GM19043 (cell line): Measurements from ENCODE around the gene NMUR2.

Experiments
- ATAC-seq: cut with Tn5 transposase; IDR thresholded peaks from one replicate; pipeline ENCODE4 v1.9.1; 2021; ENCODE audit warnings: low read depth; ENCODE audit not compliant: unreplicated experiment

NMUR2 gene, protein sequence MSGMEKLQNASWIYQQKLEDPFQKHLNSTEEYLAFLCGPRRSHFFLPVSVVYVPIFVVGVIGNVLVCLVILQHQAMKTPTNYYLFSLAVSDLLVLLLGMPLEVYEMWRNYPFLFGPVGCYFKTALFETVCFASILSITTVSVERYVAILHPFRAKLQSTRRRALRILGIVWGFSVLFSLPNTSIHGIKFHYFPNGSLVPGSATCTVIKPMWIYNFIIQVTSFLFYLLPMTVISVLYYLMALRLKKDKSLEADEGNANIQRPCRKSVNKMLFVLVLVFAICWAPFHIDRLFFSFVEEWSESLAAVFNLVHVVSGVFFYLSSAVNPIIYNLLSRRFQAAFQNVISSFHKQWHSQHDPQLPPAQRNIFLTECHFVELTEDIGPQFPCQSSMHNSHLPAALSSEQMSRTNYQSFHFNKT

DNA sequence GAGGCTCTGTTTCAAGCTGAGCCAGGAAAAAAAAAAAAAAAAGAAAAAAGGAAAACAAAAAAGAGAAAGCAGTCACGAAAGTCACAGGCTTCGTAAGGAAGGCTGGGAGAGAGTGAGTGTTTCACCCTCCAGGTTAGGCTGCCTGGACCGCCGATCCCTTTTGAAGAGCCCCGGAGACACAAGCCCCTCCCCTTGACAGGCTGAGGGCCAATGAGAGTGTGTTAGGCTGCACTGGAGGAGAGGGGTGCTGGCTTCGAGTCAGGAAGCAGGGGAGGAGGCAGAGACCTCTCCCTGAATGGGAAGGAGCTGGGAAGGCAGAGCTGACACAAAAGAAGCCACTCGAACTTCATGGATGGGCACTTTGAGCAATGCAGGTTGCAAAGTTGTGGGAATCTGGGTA is at the start of gene NMUR2:
NMUR2 (minus strand) TSS at position 135 of the 400 bp plus-strand sequence. CDS start 166 bp downstream, outside the sequence.
- ATAC-seq, result no peak

DNA sequence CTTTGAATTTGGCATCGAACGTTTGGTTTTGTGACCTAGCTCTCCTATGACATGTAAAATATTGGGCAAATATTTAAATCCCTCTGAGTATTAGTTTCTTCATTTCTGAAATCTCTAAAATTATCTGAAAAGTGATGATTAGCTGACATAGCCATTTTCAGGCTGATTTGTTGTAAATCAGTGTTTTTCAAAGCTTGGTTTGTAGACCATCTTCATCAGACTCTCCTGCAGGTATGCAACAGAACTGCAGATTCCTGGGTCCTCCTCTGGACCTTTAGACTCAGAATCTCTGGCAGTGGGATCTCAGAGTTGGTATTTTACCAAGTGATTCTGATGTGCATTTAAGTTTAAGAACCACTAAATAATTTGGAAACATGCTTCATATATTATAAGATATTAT is 38.9 kb upstream of the NMUR2 start:
- no peak for ATAC-seq

DNA sequence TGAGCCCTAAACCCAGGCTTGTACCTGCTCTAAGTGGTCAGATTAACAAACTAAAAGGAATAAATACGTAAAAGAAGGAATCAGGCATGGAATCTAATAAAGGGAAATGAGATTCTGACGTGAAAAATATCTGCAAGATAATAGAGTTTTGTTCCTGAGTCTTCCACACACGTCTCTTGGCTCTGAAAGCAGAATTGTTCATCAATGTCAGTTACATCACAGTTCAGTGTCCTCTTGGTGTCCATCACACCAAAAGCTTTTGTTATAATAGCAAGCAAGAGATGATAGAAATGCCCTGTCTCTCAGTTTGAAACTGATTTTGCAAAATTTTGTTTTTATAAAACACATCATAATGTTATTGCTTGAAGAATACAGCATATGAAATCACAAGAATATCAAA is 34.7 kb upstream of the NMUR2 start:
- no peak for ATAC-seq

DNA sequence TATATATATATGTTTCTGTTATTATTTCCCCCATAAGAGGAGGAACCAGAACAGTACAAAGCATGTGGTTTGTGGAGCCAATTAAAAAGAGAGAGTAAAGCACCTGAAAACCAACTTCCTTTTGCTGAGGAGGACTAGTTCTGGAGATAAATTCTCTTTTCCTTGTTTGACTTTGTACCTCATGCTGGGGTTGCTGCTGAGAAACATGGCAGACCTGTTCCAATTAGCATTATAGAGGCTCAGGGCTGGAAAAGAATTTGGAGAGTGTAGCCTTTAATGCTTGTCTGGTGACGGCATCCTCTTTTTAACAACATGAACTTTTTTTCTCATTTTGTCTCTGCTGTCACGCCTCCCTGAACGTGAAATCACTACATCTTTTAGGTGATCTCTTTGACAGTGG is 32.8 kb upstream of the NMUR2 start:
- ATAC-seq, result no peak

DNA sequence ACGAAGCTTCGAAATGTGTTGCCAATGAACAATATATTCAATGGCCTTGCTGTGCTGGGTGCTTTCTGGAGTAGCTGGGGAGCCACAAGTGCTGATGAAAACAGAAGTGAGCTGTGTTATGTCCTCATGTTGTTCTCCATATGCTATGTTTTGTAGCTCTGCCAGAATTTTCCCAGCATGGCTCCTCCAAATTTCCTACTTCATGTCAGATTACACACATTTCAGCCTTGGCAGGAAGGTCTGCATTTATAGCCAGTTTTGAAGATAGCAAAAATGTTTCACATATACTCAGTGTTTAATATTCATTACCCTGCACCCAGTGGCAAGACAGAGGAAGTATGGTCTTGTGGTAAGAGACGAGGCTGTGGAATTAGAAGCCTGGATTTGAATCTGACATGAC is 22.6 kb upstream of the NMUR2 start:
- no peak for ATAC-seq

DNA sequence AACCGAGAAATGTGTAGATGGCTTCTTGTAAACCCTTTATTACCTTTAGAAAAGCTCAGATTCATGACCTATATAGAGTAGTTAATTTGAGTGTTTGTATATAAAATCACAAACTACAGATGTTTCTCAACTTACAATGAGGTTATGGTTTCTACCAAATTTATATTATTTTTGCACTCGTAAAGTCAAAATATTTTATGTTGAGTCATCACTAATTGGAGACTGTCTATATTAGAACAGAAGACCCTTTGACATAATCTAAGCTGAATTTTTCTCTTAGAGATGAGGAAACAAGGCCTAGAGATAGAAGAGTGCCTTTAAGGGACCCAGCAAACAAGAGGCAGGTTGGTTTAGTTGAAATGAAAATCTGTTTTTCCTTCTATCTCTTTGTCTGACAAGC is 20.0 kb upstream of the NMUR2 start:
- ATAC-seq, result no peak

DNA sequence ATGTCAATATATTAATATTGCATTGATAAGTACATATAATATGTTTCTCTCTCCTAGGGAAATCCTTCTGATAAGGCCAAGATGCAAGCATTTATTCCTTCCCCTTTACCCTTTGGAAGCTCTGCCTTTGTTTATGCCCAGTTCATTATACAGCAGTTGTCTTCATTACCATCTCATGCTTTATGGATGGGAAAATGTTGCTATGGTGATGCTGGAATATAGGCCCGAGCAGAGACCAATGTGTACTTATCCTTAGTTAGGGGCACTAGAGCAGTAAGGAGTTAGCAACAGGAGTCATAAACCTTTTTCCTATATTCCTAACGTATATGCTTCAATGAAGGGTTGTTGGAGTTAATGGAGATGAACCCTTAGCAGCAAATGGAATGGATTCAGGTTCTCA is 19.4 kb upstream of the NMUR2 start:
- no peak for ATAC-seq

DNA sequence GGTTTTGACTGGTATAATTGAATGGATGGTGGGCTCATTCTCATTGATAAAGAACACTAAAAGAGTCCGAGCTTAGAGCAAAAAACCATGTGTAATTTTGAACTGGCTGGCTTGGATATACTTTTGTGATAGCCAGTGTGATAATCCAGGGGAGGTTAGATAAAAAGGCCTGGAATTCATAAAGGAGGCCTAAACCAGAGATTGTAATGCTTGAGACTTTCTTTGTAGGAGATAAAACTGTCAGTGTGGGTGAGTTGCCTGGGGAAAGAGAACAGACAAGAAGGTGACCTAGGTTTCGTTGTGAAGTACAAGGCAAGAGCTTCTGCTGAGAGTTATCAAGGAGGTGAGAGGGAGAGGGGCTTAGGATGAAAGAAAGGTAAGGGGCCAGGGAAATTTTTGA is 17.0 kb upstream of the NMUR2 start:
- ATAC-seq, result no peak

DNA sequence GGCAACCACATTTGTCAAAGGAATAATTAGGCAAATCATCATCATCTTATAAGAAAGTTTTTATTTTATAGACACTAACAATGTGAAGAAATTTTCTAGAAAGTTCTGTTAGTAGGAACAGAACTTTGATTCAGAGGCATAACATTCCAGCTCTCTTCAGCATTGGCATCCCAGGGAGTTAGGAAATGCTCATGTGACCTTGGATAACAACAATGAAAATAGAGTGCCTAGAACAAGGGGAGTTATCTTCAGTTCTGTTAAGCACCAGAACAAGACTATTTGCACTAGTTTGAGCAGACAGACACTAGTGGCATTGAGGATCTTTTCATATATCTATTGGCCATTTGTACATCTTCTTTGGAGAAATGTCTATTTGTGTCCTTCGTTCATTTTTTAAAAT is 7.0 kb upstream of the NMUR2 start:
- ATAC-seq, result no peak

DNA sequence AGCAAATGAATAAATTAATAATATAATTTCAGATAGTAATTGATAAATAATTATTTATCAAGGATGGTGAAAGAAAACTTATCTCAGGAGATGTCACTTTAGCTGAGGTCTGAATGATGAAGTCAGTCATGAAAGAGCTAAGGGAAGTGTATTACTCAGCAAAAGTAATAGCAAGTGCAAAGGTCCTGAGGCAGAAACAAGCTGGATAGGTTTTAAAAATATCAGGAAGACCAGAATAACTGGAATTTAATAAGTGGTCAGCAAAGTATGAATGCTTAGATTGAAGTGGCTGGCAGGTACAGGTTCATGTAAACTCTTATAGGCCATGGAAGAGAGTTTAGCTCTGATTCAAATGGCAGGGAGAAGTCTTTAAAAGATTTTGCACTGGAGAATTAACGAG is 1.0 kb upstream of the NMUR2 start:
- ATAC-seq, result no peak

DNA sequence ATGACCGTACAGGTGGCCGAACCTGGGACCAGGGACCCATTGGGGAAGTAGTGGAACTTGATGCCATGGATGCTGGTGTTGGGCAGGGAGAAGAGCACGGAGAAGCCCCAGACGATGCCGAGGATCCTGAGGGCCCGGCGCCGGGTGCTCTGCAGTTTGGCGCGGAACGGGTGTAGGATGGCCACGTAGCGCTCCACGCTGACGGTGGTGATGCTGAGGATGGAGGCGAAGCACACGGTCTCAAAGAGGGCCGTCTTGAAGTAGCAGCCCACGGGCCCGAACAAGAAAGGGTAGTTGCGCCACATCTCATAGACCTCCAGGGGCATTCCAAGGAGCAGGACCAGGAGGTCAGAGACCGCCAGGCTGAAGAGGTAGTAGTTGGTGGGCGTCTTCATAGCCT is 585 bp downstream of the NMUR2 start:
- no peak for ATAC-seq

DNA sequence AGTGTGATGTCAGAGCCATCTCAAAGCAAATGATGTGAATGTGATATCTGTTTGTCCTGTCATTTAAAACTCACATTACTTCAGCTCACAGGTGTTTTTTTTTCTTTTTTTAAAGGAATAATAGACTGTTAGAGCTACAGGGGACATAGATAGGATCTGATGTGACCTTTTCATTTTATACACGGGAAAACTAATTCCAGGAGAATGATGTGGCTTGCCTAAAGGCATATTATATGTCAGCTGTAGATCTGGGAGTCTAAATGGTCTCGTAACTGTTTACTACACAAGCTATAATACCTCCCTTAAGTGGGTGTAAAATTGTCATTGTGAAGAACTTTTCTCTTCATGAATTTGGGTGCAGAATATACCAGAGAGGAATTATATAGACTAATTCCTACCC is 2.0 kb downstream of the NMUR2 start:
- ATAC-seq, result no peak

DNA sequence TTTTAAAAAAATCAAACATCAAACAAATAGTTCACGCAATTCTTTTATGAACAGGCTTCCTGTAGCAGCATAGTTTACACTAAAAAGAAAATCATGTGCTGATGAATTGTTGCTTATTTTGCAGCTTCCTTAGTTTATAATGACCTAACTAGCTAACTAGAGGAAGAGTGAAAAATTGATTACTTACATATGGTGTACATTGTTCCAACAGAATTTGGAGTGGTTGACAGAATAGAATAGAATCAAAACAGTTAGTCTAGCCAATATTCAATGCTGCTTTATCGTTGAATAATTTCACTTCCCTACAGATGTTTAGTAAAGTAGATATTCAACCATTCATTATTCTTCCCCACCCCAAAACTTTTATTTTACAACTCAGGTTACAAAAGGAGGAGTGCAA is 4.2 kb downstream of the NMUR2 start:
- no peak for ATAC-seq

DNA sequence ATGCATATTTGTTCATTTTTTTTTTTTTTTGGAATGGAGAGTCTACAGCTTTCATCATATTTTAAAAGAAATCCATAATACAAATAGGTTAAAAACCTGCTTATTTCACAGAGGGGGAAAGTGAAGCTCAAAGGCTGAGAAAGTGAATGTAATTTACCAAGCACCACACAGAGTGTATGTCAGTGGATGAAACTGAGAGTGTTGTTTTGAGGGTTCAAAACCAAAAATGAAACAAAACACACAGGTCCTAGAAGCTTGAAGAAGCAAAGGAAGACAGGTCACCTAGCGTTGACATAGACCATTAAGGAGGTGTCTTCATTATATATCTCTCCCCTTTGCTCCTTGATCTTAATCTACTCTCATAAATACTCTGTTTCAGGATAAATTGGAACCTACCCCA is 7.5 kb downstream of the NMUR2 start:
- peak; percentile 79 for ATAC-seq

DNA sequence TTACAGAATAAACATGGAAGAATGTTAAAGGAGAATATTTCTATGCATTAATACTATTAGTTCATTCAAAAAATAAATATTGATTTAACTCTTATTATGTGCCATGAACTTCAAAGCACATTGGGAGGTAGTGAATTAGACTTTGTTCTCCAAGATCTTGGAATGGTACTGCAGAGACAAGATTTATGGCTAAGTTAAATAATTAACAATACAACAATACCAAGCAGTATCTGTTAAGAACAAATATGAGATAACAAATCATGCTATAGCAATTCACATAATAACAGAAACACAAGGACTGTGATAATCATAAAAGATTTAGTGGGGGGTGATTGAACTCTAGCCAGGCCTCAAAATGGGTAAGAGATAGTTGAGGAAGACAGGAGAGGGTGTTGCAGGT is 11.6 kb downstream of the NMUR2 start:
- no peak for ATAC-seq

DNA sequence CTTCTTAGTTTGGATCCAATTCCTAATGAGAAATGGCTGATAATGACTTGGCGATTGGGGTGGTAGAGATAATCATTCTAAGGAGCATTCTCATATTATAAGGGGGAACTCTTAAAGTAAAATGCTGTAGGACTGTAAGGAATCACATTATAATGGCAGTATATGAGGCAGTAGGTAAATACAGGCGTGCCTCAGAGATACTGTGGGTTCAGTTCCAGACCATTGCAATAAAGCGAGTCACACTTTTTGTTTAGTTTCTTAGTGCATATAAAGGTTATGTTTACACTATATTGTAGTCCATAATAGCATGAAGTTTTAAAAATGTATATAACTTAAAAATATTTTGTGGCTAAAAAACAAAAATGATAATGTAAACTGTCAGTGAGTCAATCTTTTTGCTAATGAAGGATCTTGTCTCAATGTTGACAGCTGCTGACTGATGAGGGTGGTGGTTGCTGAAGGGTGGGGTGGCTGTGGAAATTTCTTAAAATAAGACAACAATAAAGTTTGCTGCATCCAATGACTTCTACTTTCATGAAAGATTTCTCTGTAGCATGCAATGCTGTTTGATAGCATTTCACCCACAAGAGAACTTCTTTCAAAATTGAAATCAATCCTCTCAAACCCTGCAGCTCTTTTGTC is 15.8 kb downstream of the NMUR2 start:
- no peak for ATAC-seq

DNA sequence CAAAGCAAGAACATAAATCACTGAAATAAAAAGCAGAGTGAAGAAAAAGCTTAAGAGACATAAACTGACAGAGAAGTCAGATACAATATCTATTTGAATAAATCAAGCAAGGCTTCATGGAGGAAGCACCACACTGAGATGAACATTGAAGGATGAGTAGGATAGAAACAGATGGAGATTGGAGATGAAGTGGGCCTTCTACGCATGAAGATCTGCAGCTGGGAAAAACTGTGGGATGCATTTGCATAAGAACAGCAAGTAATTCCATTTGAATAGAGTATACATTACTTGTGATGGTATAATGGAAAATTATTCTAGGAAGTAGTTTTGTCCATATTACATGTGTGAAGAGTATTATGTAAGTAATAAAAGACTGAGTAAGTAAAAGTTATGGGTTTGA is 16.5 kb downstream of the NMUR2 start:
- ATAC-seq, result no peak

DNA sequence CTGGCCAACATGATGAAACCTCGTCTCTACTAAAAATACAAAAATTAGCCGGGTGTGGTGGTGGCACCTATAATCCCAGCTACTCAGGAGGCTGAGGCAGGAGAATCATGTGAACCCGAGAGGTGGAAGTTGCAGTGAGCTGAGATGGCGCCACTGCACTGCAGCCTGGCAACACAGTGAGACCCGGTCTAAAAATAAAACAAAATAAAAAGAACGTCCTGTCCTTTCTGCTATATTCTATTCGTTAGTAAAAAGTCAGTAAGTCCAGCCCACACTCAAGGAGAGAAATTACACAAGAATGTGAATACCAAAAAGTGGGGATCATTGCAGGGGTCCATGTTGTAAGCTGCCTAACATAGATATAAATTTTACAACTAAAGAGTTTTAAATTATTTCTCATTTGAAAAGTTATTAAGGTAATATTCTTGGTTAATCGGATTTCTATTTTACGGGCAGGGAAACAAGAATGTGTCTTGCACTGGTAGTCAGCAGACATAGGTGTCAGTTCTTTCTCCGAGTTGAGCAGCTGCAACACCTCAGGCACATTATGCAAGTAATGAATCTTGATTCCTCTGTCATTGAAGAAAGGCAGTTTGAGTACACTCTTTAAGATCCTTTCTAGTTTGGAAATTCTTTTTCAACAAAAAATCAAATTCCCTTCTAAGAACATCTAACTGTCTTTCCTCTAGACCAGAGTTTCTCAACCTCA is 24.5 kb downstream of the NMUR2 start:
- ATAC-seq, result no peak

DNA sequence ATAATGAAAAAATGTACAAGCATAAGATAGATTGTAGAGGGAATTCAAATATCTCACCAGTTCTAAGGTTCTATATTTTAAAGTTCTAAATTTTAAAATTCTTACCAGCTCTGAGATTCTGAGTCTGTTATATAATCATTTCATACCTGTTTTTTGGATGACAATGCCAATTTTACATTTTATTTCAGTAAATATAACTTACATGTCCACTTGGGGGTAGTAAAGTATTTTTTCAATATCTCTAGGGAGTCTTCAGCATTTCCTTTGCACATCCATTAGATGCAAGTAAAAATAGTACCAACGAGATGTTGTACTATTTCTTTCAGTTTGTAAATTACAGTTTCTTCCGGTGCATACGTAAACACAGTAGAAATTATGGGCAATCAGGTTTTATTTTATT is 25.7 kb downstream of the NMUR2 start:
- ATAC-seq, result no peak

DNA sequence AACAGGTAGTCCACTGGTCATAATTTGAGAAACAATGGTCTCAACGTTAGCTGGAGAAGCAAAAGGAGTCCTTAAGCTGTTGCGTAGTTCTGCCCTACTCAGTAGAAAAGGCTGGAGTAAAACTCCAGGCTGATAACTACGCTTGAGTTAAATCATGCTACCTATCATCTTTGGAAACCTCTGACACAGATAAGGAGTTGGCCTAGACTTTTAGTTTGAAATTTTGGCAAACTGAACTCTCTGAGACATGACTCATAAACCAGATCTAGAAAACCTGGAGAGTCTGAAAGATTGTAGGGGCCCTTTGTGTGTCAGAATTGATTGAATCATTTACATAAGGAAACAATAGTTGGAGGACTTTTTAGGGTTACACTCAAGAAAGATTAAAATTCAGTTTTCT is 26.3 kb downstream of the NMUR2 start:
- ATAC-seq, result no peak

DNA sequence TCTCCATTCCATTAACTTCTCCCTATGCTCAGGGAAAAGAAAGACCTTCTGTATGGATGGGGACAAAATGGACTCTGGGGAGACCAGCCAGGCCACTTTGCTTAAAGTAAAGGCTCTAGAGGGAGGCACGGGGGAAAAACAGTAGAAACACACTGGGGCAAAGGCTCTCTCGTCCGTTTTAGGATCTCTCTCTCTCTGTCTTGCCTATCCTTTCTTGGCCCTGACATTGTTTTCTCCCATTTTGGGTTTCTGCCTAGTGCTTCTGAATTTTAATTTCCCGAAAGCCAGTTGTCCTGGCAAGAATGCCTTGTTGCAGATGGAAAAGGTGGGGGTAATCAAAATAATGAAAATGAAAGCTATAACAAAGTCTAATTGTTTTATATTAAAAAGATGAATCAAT is 28.2 kb downstream of the NMUR2 start:
- ATAC-seq, result no peak
